Endothelial cell of umbilical vein (primary cell): ENCODE results near the gene GADL1. TPM values are rescaled to one million over a fixed set of nuclear protein-coding genes. Genes with fewer than 3 reads are reported as not detected.

Experiments used
- BruUV-seq: library from RNA; stranded (reverse); fragments of 400-500 nt; replicated peaks from 2 replicates; lab custom pipeline; 2021; lab: Mats Ljungman, UMichigan
- CTCF ChIA-PET: fragments of 300-600, 350-600 bp; sonication (Branson Sonifier 250); formaldehyde crosslinking; loops from one replicate; lab custom pipeline; 2021; ENCODE audit warnings: antibody characterized with exemption, inconsistent platforms; lab: Charles Lee
- POLR2A ChIA-PET: fragments of 300-600, 350-600 bp; sonication (Branson Sonifier 250); formaldehyde crosslinking; loops from one replicate; lab custom pipeline; 2021; ENCODE audit warnings: antibody characterized with exemption, inconsistent platforms; lab: Charles Lee
- DNase-seq: peaks from one replicate; pipeline ENCODE4 v3.0.0-alpha.2; 2011; ENCODE audit warnings: low read depth, low spot score
- FAIRE-seq: peaks from 2 replicates; lab custom pipeline; 2011; peaks lifted over from hg19 to GRCh38; lab: Jason Lieb, UNC
- H2AFZ ChIP-seq: 2 replicates; pipeline ENCODE4 v1.6.0; 2012; ENCODE audit warnings: low read depth, low read length, control low read depth, inconsistent platforms
- H3K27ac ChIP-seq: 2 replicates; pipeline ENCODE4 v1.5.1; 2011; ENCODE audit warnings: low read depth, mild to moderate bottlenecking, control low read depth, low read length, moderate library complexity; ENCODE audit not compliant: insufficient read depth
- H3K27me3 ChIP-seq, 2 experiments: 2 replicates each; pipeline versions ENCODE4 v1.6.0 to v1.6.1; 2011; ENCODE audit warnings: low read length in 2 of 2, mixed read lengths in 1 of 2; ENCODE audit not compliant: control insufficient read depth in 2 of 2, insufficient read depth in 2 of 2
- H3K36me3 ChIP-seq, 2 experiments: 2 replicates in 1 of 2; 3 replicates in 1 of 2; pipeline ENCODE4 v1.5.1; 2011; ENCODE audit warnings: low read length in 2 of 2, mild to moderate bottlenecking in 1 of 2, moderate library complexity in 1 of 2; ENCODE audit not compliant: control insufficient read depth in 2 of 2, insufficient read depth in 2 of 2; ENCODE audit errors: extremely low read depth in 1 of 2
- H3K4me1 ChIP-seq: 3 replicates; pipeline ENCODE4 v1.5.1; 2011; ENCODE audit warnings: mild to moderate bottlenecking, low read length; ENCODE audit not compliant: control insufficient read depth, insufficient read depth; ENCODE audit errors: extremely low read depth
- H3K4me2 ChIP-seq: 2 replicates; pipeline ENCODE4 v1.6.1; 2011; ENCODE audit warnings: low read length, control low read depth, mixed read lengths; ENCODE audit not compliant: insufficient read depth
- H3K4me3 ChIP-seq, 3 experiments: fragments of 200-600 bp in 1 of 3; sonication (generic), shearing (Covaris generic) in 1 of 3; replicated peaks in 1 of 3; 2 replicates each; pipeline ENCODE4 v1.5.1; 2011 to 2016; ENCODE audit warnings: control low read depth in 3 of 3, low read length in 3 of 3, mild to moderate bottlenecking in 2 of 3, inconsistent platforms in 1 of 3, low read depth in 1 of 3, moderate library complexity in 1 of 3; ENCODE audit not compliant: insufficient read depth in 1 of 3
- H3K79me2 ChIP-seq: 2 replicates; pipeline ENCODE4 v1.6.0; 2012; ENCODE audit warnings: low read length, inconsistent platforms; ENCODE audit not compliant: control insufficient read depth, insufficient read depth
- H3K9ac ChIP-seq: replicated peaks from 2 replicates; pipeline ENCODE3; 2011; ENCODE audit warnings: low read length, control low read depth; ENCODE audit not compliant: insufficient read depth; ENCODE audit errors: extremely low read depth
- H3K9me1 ChIP-seq: replicated peaks from 3 replicates; pipeline ENCODE4 v1.6.0; 2011; ENCODE audit warnings: mild to moderate bottlenecking, low read length; ENCODE audit not compliant: control insufficient read depth, insufficient read depth; ENCODE audit errors: extremely low read depth
- H3K9me3 ChIP-seq: replicated peaks from 2 replicates; pipeline ENCODE4 v1.5.1; 2012; ENCODE audit warnings: low read length, inconsistent platforms; ENCODE audit not compliant: control insufficient read depth, insufficient read depth
- H4K20me1 ChIP-seq: replicated peaks from 2 replicates; pipeline ENCODE3; 2011; ENCODE audit warnings: mild to moderate bottlenecking, low read length; ENCODE audit not compliant: control insufficient read depth, insufficient read depth; ENCODE audit errors: extremely low read depth
- EZH2 ChIP-seq: IDR thresholded peaks from 2 replicates; pipeline ENCODE4 v1.6.1; 2012; ENCODE audit warnings: borderline replicate concordance, low read depth, mild to moderate bottlenecking, moderate library complexity, low read length, inconsistent platforms; ENCODE audit not compliant: severe bottlenecking
- FOS ChIP-seq: IDR thresholded peaks from 2 replicates; pipeline ENCODE4 v1.6.1; 2011; ENCODE audit warnings: mild to moderate bottlenecking, low read length, moderate library complexity, borderline replicate concordance; ENCODE audit not compliant: insufficient read depth
- GATA2 ChIP-seq: IDR thresholded peaks from 2 replicates; pipeline ENCODE4 v1.7.0; 2011; ENCODE audit warnings: low read depth, mild to moderate bottlenecking, moderate library complexity, mixed read lengths, low read length; ENCODE audit not compliant: insufficient read length, insufficient read depth
- JUN ChIP-seq: IDR thresholded peaks from 2 replicates; pipeline ENCODE4 v1.6.1; 2011; ENCODE audit warnings: borderline replicate concordance, low read depth; ENCODE audit not compliant: insufficient read length, insufficient read depth
- MAX ChIP-seq: IDR thresholded peaks from 2 replicates; pipeline ENCODE4 v1.6.1; 2011; ENCODE audit not compliant: insufficient read depth, insufficient read length
- MYC ChIP-seq: IDR thresholded peaks from one replicate; pipeline ENCODE4 v1.6.1; 2011; ENCODE audit warnings: mild to moderate bottlenecking, low read depth, low read length
- POLR2A ChIP-seq: IDR thresholded peaks from 2 replicates; pipeline ENCODE4 v1.6.1; 2012; ENCODE audit warnings: low read depth, mild to moderate bottlenecking, control low read depth, low read length
- POLR2AphosphoS5 ChIP-seq: IDR thresholded peaks from 2 replicates; pipeline ENCODE4 v1.6.1; 2012; ENCODE audit warnings: low read depth, mild to moderate bottlenecking, control low read depth, low read length, moderate library complexity; ENCODE audit not compliant: insufficient read depth
- dilution Hi-C: fragments of 300-500 bp; cut with MboI; formaldehyde crosslinking; loops from one replicate; pipeline ENCODE4 v1.15.0; 2019; ENCODE audit warnings: low sequenced_read_pairs; ENCODE audit not compliant: extremely low pct_ligation_motif_present
- intact Hi-C: fragments of 100-400 bp; cut with micrococcal nuclease; formaldehyde crosslinking; loops from one replicate; pipeline ENCODE4 v1.10.0; 2022
- polyA plus RNA-seq, 4 experiments: library from polyadenylated mRNA; depleted of rRNA in 3 of 4; stranded (reverse) in 3 of 4; unstranded in 1 of 4; fragments of >200 nt; gene quantifications; 2 replicates each; pipeline versions ENCODE4 v1.2.1 to v1.2.3, GENCODE V29; 2011 to 2012; ENCODE audit warnings: missing spikeins in 1 of 4
- total RNA-seq: library from RNA; stranded (reverse); gene quantifications from 2 replicates; pipeline ENCODE4 v1.2.3, GENCODE V29; 2021
- TF ChIP-seq, protein P1 (sequence below), 2 donors: IDR thresholded peaks; 1 replicate in 1 of 2; 2 replicates in 1 of 2; pipeline ENCODE4 v1.5.1; 2011; ENCODE audit warnings: low read length in 2 of 2, mild to moderate bottlenecking in 2 of 2, moderate library complexity in 2 of 2, control low read depth in 1 of 2, inconsistent platforms in 1 of 2, low read depth in 1 of 2; ENCODE audit not compliant: insufficient read depth in 1 of 2; ENCODE audit errors: extremely low read depth in 1 of 2

GADL1 gene
- total and polyA plus RNA-seq, 2 donors (not counting 3 experiments of a cell fraction or from before 2014, with no cell fraction given): not detected

DNA sequence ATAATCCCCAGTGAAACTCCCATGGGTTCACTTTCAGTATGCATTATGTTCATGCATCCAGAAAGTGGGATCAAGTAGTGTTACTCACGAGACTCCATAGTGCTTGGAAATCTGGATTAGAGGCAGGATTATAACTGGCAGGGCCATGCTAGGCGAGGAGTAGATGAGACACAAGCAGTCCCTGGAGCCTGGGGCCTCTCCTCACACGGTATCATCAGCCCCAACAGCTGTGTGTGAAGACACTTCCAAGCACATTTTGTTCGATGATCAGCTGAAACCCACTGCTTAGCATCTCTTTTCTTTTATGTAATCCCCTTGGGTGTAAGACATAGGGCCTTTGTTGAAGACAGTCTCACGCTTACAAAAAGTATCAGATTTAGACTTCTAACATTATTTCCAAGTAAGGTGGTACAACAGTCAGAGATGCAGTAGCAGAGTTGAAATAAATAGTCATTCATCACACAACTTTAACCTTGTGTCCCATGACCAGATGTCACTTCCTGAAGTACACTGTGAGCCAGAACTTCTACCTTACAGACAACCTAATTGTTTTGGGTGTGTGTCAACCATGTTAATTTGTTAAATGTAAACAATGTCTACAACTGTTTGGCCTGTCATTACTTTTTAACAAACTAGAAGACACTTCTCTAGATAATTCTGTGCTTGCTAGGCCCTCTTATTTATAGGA, 116.9 kb downstream of the GADL1 start:
- CTCF ChIA-PET: interaction anchor here (0.9 to 3.4 kb wide), 2 partner anchors 354 to 373 kb away, joined by 3 to 21 read pairs; no protein-coding TSS in a partner anchor
- DNase-seq: no peak
- no peaks in the 10 kb centered on the region for H3K79me2 ChIP-seq
- H3K9me1 ChIP-seq: no peaks in the 10 kb centered on the region
- peaks cover 8 to 22% of the 10 kb centered on the region in 2 experiments for H3K27me3 ChIP-seq
- FAIRE-seq: no peak
- no peaks in the 10 kb centered on the region for H3K9me3 ChIP-seq
- dilution Hi-C loops: no loop called here
- TF ChIP-seq EZH2 (no peak), MYC (no peak), JUN (no peak), POLR2AphosphoS5 (no peak), GATA2 (no peak), FOS (no peak), MAX (no peak), POLR2A (no peak)
- TF ChIP-seq, protein P1, sequence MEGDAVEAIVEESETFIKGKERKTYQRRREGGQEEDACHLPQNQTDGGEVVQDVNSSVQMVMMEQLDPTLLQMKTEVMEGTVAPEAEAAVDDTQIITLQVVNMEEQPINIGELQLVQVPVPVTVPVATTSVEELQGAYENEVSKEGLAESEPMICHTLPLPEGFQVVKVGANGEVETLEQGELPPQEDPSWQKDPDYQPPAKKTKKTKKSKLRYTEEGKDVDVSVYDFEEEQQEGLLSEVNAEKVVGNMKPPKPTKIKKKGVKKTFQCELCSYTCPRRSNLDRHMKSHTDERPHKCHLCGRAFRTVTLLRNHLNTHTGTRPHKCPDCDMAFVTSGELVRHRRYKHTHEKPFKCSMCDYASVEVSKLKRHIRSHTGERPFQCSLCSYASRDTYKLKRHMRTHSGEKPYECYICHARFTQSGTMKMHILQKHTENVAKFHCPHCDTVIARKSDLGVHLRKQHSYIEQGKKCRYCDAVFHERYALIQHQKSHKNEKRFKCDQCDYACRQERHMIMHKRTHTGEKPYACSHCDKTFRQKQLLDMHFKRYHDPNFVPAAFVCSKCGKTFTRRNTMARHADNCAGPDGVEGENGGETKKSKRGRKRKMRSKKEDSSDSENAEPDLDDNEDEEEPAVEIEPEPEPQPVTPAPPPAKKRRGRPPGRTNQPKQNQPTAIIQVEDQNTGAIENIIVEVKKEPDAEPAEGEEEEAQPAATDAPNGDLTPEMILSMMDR (IDR thresholded peaks at IDR 0.05; ENCODE audit: extremely low read depth in 1 of 2, insufficient read depth in 1 of 2, low read depth in 1 of 2, low read length in 2 of 2): no peak
- POLR2A ChIA-PET: no interaction called here
- BruUV-seq: no TSS peak
- no peak overlapping the region for H3K4me2 ChIP-seq
- H2AFZ ChIP-seq: no peak overlapping the region
- peaks cover 7% of the 10 kb centered on the region for H3K4me1 ChIP-seq
- no peak overlapping the region for H3K9ac ChIP-seq
- intact Hi-C loops: no loop called here
- H3K36me3 ChIP-seq: no peaks in the 10 kb centered on the region
- H4K20me1 ChIP-seq: no peaks in the 10 kb centered on the region
- H3K27ac ChIP-seq: no peak overlapping the region
- no peak overlapping the region for H3K4me3 ChIP-seq
